NAMALWA (cell line): Measurements from ENCODE around the gene GALNT3.

Experiments used
- DNase-seq: peaks from one replicate; pipeline ENCODE4 v3.0.0-alpha.2; 2015; ENCODE audit warnings: low spot score

Gene GALNT3

DNA sequence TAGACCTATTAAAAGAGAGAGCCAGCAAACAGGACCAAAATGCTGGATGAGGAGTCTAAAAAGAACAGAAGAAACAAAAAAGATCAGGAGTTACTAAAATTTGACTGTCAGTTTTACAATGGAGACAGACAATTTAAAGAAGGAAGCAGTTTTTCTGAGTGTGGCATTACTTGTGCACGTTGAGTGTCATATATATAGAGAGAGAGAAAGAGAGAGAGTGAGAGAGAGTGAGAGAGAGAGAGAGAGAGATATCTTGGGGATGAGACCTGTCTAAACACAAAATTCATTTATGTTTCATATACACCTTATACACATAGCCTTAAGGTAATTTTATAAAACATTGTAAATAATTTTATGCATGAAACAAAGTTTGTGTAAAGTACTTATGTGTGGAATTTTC lies 2.1 kb upstream of the GALNT3 start:
- no peak for DNase-seq

DNA sequence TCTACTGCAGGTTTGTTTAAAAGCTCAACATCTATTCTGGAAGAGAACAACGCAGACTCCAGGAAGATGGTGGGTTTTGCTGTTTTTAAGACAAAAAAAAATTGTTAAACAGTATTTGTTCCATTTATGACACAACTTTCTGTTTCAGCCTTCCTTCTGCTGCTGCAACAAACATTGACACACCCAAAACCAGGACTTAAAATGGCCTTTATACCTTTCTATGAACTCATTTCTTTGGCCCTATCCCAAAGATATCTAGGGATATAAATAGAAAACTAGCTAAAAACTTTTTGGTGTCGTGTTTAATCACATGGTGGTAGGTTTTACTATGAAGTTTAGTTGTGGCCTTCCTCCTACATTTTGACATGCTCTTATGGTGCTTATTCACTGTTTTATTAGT lies 964 bp upstream of the GALNT3 start:
- DNase-seq = no peak

DNA sequence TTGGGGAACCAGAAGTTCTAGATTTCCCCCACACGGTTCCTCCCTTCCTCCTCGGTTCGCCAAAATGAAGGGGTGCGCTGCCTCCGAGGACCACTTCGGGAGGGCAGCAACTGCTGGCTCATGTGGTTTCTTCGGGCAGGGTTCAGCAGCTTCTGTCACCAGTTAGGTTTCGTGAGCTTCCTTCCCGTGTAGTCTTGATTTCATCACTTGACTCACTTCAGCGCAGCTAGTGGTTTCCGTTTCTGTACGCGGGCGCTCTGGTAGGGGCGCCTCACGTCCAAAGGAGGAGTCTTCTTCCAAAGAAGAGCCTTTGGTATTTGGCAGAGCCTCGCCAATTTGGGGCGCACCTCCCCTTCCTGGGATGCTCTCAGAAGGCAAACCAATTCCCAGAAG lies 485 bp upstream of the GALNT3 start:
- peak; percentile 64 for DNase-seq

DNA sequence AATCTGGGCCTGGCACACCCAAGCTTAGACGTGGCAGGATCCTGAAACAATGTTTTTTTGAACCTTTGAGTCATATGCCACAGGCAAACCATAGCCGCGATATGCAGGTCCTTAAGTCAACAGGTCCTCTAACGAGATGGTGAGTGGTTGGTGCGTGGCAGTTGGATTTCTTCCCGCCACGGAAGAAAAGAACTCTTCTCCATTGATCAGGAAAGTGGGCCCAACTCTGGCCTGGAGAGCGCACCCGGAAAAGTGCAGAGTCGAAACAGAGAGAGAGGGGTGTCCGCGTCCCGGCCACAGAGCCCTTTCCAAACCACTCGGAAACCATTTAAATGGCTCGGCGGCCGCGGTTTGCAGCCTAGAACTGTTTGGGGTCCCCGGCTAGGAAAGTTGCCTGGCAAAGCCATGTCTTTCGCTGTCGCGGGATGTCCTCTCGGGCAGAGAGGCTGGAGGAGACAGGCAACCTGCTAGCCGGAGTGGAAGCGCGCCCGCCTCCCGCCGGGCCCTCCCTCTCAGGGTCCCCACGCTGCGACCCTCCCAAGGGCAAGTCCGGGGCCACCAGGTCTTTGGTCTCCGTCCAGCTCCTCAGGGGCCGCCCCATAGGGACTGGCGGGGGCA lies 777 bp downstream of the GALNT3 start:
- no peak for DNase-seq

DNA sequence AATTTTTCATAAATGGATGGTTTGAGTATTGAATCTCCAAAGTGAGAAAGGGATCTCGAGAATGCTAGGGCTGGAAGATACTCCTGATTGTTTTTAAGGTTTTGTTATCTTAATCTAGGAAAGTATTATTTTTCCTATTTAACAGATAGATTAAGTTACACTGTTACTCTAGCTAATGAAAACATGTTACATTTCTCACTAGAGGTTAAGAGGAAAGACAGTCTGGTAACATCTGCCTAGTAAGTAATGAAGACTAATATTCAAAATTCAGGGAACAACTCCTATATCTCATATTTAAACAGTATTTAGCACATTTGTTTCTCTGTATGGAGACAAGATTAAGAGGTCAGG lies 2.0 kb downstream of the GALNT3 start:
- no peak for DNase-seq

DNA sequence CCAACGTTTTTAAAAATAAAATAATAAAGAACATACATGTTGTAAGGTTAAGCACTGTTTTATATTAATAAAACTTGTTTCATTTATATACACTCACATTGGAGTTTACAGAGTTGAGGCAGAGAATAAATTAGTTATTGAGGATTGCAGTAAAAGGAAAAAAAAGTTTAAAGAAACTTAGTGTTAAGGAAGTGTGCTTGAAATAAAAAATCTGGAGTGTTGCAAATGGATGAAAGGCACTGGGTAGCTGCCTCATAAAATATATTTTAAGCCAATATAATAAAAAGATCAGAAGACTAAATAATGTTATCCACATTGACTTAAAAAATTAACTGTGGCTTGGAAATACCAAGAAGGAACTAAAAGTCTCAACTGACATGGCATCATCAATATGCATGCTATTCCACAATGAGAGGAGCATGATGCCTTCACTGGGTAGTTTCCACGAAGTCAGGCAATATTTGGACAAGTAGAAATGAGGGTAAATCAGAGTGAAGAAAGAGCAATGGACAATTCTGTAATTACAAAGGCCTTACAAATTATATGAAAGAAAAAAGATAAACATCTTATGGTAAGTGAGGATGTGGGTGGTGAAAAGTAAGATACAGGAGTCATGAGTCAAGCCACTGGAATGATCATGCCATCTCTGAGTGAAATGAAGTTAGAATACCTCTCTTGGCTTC lies 2.5 kb downstream of the GALNT3 start:
- no peak for DNase-seq

DNA sequence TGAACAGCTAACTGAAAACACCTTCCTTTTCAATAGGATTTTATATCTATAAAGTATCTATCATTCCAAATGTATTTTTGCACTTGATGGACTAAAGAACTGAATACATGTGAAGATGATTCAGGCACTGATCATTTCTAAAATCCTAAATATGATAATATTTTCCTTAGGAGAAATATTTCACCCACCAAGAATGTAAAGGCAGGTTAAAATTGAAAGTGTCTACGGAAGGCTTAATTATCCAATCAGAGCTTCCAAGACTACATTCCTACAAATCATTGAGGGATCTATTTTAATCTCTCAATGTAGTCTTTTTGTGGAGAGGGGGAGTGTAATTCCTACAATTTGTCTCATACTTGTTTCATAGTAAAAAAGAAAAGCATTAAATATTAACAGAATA lies 3.6 kb downstream of the GALNT3 start:
- DNase-seq = no peak

DNA sequence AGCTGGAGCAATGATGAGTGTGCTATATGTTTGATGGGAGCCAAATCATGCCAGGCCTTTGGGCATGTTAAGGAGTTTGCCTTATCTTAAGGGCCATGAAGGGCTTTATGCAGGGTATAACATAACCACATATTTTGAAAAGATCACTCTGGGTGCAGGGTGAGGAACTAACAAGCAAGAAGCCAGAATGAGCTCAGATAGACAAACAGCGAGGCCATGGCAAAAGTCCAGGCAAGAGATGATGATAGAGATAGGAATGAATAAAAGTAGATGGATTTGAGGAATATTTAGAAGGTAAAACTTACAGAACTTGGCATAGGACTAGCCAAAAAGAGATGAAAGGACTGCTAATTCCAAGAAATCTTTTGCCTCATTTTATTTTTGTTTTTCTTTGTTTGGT lies 6.7 kb downstream of the GALNT3 start:
- no peak for DNase-seq

DNA sequence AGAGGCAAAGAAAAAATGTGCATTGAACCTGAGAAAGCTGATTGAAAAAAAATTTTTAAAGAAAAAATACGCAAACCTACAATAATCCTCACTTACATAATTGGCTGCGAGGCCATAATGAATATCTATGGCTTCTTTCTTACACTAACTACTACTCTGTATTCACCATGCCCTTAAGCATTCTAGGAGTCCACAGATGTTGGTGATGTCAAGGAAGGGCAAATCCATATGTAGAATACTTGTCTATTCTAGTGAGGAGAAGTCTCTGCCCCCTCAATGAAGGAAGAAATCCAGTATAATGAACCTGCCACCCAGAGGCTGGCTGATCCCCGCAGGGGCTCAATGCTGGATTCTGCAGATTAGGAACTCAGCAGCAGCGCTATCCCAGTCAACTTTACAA lies 14.3 kb downstream of the GALNT3 start:
- DNase-seq = no peak

DNA sequence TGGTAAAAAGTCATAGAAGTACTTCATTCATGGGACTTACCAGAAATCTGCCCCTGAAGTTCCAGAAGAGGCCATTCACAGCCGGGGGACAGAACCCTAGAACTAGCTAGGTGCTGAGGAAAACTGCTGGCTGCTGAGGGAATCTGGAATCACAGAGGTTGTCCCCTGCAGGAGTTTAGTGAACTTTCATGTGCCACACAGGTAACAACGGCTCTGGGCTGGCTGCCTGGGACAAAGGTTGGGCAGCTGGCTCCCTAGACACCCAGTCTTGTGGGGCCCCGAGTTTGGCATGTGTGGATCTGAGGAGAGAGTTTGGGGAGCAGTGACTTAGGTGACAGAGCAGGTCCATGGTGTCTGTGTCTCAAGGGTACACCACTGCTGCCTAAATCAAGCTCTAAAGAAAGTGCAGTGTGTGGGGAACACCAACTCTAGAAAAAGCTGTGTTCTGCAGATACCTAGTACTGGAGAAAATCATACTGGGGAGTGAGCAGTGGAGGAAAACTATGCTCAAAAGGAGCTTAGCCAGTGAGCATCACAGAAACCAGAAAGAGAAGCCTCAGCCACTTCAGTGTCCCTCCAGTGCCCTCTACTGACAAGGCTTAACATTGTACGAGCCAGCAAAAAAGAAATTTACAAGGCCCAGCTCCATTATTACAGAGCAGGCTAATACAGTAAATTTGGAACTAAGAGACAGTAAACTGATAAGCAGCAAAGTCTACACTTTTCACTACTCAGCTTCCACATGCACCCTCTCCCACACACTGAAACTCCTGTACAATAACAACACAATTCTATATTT lies 15.2 kb downstream of the GALNT3 start:
- peak; percentile 64 for DNase-seq

DNA sequence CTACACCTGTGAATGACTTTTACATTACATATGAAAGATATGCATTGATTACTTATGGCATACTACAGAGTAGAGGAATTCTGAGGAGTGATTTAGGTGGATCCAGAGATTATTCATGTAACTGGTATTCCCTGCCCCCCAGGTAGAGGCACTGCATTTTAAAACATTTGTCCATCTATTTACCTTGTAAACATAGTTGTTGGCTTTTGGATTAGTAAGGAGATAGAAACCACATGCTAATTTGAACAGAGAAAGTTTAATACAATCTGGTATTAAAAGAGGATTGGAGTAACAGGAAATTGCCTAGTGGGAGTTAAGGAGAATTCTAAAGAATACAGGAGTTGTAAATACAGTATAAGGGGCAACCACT lies 15.9 kb downstream of the GALNT3 start:
- no peak for DNase-seq

DNA sequence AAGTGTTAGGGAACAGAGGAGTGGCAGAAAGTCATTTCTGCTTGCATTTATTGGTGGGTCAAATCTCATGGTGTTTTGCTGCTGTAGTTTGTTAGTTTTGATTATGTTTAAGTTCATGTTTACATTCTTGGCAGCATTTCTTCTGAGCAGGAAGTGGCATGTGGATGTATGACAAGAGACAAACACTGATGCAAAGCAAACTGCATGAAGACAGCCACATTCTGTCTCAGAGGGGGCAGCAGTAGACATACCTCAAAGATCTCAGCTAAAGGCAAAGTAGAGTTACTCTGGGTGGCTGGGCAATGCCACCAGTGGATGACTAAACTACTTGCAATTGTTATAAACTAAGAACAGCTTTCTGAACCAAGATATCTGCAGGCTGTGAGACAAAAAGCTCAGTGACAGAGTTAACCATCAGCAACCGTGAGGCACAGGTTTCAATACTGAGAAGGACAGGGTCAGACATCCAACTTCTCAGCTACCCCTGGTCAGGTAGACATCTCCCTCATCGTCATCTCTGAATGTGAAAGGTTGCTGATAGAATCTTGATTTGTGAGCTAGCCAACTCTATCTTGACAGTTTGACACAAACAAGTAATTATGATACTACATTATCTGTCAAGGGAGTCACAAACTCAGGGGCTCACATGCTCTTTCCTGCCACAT lies 16.4 kb downstream of the GALNT3 start:
- no peak for DNase-seq

DNA sequence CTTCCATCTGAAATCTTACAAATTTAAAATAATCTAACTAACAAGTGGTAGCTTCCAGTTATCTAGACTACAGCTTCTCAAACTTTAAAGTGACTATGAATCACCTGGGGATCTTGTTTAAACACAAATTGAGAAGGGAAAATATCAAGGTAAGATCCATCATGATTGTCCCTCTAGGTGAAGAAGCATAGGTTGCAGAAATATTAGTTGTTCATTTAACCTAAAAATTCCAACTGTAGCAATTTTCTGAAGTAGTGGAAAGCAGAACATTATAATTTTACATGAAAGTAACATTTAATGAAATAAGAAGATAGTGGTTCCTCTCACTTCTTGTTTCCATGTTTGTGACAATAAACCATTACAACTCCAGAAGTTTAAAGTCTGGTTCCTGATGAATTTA lies 17.3 kb downstream of the GALNT3 start:
- no peak for DNase-seq

DNA sequence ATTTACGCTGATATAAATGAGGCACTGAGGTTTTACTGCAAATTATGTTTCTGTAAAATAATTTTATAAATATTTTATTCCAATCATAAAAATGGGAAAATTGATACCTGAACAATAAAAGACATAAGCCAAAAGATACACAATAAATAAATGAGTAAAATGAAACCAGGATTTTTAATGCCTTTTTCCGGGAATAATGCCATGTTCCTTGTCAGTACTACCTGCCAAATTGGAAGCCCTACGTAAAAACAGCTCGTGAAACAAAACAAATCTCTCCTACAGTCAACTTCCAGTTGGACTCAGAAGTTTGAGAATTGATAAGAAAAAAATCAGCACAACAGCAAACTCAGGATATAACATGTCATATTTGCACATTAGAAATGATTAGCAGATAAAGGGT lies 18.0 kb downstream of the GALNT3 start:
- no peak for DNase-seq

DNA sequence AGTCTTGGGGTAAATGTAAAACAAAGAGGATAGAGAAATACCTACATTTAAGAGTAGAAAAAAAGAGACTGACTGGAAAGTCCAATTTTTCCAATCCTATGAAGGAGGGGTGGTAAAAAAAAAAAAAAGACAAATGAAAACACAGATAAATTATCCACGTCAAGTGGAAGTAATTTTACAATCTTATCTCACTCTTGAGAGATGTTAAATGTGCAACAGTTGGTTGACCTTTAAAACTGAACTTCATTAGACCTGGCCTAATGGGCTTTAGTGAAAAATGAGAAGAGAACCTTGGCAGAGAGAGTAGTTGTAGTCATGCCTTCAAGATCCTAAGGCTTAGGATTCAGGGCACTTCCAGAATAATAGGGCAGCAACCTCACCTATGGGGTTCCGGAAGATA lies 20.4 kb downstream of the GALNT3 start:
- DNase-seq = no peak

DNA sequence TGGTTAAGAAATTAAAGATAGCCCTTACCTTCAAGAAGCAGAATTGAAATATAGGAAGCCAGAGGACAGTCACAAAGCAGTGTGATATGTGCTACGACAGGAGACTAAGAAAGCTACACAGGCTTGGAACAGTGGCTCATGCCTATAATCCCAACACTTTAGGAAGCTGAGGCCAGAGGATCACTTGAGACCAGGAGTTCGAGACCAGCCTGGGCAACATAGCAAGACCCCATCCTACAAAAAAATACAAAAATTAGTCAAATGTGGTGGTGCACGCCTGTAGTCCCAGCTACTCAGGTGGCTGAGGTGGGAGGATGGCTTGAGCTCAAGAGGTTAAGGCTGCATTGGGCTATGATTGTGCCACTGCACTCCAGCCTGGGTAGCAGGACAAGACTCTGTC lies 21.9 kb downstream of the GALNT3 start:
- no peak for DNase-seq

DNA sequence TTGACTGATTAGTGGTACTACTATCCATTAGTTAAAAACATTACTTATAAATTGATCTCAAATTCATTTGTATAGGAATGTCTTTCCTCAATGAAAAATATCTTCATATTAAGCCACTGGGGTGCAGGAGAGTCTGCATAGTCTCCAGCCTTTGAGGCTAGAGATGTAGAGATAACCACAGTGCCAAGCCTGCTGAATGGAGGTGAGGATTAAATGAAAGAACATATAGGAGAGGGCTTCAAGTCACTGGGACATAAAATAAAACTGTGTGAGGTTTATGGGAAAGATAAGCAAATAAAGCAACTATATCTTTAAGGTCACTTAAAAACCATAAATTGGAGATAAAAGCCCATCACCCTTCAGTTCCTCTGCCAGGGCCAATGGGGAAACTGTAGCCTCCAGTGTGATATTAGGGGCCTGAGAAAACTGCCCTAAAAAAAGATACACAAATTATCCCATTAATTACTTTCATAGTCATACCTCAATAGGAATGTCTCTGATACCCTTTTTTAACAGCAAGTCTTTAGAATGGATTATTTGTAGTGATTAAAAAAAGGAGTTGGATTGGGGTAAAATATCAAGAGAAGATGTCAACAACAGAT lies 27.6 kb downstream of the GALNT3 start:
- no peak for DNase-seq

DNA sequence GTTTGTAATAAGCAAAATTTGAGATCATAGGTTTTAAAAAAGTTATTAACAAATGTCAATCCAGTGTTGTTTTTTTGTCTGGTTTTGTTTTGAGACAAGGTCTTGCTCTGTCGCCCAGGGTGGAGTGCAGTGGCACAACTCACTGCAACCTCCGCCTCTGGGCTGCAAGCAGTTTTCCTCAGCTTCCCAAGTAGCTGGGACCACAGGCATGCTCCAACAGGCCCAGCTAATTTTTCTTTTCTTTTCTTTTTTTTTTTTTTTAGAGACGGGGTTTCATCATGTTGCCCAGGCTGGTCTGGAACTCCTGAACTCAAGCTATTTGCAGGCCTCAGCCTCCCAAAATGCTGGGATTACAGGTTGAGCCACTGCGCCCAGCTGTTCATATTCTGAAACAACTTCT lies 31.3 kb downstream of the GALNT3 start:
- DNase-seq = no peak

DNA sequence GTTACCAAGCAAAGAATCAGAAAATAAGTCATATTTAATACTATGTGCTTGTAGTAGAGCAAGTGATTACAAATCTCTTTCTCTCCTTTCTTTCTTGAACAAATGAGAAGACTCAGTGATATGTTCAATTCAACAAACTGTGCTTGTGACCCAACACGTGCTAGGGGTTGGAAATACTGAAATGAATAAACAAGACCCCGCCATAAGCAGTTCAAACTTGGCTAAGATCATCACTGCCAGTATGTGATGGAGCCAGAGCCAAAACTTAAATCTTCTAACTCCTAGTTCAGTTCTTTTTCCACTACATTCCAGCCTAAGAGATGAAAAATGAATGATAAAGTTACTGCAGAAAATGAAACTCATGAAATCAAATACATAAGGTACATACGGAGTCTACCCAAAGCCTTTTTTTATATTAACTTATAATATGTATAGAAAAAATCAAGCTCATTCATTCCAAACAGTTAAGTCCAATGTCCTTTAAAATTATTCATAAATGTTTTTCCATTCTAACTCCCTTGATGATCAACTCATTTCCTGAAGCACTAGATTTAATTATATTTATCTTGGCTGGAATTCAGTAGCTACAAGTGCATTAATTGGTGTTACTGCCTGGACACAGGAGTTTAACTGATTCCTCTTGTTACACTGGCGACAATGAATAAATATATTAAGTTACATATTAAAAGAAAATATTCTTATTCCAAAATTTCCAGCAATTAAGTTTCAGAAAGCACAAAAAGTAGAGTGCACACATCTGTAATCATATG lies 36.0 kb downstream of the GALNT3 start:
- DNase-seq = no peak

DNA sequence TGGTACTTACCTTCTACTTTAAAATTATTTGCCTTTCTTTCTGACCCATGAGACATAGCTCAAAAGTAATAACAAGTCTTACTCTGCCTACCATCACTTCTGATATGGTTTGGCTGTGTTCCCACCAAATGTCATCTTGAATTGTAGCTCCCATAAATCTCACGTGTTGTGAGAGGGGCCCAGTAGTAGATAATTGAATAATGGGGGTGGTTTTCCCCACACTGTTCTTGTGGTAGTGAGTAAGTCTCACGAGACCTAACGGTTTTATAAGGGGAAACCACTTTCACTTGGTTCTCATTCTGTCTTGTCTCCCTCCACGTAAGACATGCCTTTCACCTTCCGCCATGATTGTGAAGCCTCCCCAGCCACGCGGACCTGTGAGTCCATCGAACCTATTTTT lies 47.5 kb downstream of the GALNT3 start:
- no peak for DNase-seq

DNA sequence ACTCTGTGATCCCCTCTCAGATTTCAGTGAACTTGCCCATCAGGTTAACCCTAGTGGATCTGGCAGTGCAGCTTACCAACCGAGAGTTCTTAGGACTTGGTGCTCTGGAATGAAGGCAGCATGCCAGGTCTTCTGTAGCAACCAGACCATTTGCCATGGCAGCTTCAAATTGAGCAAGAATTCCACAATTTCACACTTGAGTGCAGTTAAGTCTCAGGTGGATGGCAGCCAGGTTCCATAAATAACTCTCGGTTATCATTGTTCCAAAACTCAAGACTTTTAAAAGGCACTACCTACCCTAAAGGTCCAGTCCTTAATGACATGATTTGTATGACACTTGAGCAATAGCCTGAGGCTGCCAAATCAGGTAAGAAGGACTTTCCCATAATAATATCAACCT lies 48.1 kb downstream of the GALNT3 start:
- DNase-seq = no peak

DNA sequence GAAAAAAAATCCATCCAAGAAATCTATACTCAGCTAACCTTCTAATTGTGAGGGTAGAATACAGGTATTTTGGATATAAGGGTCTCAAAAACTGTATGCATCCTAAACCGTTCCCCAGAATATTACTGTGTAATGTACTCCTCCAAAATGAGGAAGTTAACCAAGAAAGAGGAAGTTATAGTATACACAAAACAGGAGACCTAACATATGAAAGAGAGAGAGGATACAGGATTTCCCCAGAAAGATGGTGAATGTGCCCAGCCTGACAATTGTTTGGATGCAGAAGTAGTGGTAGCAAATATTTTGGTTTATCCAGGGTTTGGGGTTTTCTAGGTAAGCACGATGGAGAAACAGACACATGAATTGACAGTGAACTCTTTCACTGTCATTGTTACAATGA lies 50.6 kb downstream of the GALNT3 start:
- DNase-seq = peak; percentile 58
